HL-60 (cell line): Measurements from ENCODE around the gene TPST1.

Source experiments
- POLR2AphosphoS5 ChIP-seq: IDR thresholded peaks from 2 replicates; pipeline ENCODE4 v1.6.1; 2012; ENCODE audit warnings: low read depth
- TF ChIP-seq, protein P1 (sequence below): IDR thresholded peaks from one replicate; pipeline ENCODE4 v1.5.1; 2011; ENCODE audit warnings: low read length, control low read depth, inconsistent platforms; ENCODE audit not compliant: insufficient read depth
- TF ChIP-seq, protein P2 (sequence below): IDR thresholded peaks from 2 replicates; pipeline ENCODE4 v1.6.1; 2012; ENCODE audit warnings: low read depth; ENCODE audit not compliant: insufficient replicate concordance

DNA sequence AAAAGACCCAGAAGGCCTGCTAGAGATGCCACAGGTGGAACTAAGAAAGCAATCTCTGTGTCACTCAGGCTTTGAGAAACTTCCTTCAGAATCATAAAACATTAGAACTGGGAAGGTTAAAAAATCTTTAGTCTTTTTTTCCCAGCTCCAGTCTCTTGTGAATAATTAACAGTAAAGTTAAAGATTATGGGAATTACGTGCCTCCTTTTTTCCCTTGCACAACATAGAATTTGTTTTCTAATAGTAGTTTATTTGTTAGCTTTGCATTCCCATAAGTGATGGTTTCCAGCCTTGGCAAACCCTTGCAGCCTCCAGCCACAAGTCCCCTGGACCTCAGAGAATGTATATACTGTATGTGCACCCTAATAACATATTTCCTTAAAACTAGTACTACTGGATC lies 128.3 kb downstream of the TPST1 start:
- TF ChIP-seq, protein P1, sequence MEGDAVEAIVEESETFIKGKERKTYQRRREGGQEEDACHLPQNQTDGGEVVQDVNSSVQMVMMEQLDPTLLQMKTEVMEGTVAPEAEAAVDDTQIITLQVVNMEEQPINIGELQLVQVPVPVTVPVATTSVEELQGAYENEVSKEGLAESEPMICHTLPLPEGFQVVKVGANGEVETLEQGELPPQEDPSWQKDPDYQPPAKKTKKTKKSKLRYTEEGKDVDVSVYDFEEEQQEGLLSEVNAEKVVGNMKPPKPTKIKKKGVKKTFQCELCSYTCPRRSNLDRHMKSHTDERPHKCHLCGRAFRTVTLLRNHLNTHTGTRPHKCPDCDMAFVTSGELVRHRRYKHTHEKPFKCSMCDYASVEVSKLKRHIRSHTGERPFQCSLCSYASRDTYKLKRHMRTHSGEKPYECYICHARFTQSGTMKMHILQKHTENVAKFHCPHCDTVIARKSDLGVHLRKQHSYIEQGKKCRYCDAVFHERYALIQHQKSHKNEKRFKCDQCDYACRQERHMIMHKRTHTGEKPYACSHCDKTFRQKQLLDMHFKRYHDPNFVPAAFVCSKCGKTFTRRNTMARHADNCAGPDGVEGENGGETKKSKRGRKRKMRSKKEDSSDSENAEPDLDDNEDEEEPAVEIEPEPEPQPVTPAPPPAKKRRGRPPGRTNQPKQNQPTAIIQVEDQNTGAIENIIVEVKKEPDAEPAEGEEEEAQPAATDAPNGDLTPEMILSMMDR, result no peak
- TF ChIP-seq, protein P2, sequence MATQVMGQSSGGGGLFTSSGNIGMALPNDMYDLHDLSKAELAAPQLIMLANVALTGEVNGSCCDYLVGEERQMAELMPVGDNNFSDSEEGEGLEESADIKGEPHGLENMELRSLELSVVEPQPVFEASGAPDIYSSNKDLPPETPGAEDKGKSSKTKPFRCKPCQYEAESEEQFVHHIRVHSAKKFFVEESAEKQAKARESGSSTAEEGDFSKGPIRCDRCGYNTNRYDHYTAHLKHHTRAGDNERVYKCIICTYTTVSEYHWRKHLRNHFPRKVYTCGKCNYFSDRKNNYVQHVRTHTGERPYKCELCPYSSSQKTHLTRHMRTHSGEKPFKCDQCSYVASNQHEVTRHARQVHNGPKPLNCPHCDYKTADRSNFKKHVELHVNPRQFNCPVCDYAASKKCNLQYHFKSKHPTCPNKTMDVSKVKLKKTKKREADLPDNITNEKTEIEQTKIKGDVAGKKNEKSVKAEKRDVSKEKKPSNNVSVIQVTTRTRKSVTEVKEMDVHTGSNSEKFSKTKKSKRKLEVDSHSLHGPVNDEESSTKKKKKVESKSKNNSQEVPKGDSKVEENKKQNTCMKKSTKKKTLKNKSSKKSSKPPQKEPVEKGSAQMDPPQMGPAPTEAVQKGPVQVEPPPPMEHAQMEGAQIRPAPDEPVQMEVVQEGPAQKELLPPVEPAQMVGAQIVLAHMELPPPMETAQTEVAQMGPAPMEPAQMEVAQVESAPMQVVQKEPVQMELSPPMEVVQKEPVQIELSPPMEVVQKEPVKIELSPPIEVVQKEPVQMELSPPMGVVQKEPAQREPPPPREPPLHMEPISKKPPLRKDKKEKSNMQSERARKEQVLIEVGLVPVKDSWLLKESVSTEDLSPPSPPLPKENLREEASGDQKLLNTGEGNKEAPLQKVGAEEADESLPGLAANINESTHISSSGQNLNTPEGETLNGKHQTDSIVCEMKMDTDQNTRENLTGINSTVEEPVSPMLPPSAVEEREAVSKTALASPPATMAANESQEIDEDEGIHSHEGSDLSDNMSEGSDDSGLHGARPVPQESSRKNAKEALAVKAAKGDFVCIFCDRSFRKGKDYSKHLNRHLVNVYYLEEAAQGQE, result no peak
- no peak for TF ChIP-seq POLR2AphosphoS5
